ENCODE results near the gene LETM1. TPM values are rescaled to one million over a fixed set of nuclear protein-coding genes. Genes with fewer than 3 reads are reported as not detected.

The LETM1 gene
- total RNA-seq, 1 experiment from 2014 or later, result 86.3 TPM

DNA sequence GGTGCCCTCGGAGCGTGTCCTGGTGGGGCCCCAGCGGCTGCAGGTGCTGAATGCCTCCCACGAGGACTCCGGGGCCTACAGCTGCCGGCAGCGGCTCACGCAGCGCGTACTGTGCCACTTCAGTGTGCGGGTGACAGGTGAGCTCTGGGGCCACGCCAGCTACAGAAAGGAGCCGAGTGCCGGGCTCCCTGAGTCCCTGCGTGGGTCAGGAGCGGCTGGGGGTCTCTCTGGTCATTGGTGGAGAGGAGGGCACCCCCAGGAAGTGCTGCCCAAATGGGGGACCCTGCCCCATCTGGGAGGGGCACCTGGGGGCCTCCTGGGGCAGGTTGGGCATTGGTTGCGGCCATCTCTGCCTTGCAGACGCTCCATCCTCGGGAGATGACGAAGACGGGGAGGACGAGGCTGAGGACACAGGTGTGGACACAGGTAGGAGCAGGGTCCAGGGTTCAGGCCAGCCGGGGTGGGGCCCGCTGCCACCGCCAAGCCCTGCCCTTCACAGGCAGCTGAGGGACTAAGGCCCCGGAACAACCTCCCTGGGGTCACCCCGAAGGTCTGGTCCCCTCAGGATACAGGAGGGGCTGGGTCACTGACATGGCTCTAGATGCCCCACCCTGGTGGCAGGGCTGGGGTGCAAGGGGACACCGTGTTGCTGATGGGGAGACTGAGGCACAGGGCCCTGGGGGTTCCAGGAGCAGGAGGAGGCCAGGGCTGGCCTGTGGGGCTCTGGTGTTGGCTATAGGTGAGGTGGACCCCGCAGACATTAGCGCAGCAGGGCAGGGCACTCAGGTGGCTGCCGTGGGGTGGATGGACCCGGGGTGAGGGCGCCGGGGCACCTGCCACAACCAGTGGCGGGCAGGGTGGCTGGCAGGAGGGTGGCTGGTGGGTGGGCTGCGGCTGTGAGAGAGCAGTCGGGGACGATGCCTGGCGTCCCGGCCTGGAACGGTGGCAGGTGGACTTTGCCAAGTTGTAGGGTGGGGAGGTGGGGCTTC is 56.3 kb downstream of the LETM1 start:
- Histone ChIP-seq H3F3A (ENCODE audit: low read length, unreplicated experiment) (no peaks in the 10 kb centered on the region), H3K27ac (ENCODE audit: low read length) (no peak overlapping the region), H3K9me3 (ENCODE audit: low read length) (no peaks in the 10 kb centered on the region), H3K4me1 (ENCODE audit: insufficient read depth, low read length) (no peaks in the 10 kb centered on the region), H4K20me1 (ENCODE audit: low read length) (no peaks in the 10 kb centered on the region), H2AFZ (ENCODE audit: low read length) (no peak overlapping the region), H3K9ac (ENCODE audit: low read length) (no peak overlapping the region), H3K9me2 (replicated peaks; ENCODE audit: low read length) (no peaks in the 10 kb centered on the region), H3K4me2 (ENCODE audit: low read length) (no peak overlapping the region), H3K79me2 (ENCODE audit: low read length) (no peaks in the 10 kb centered on the region), H3K27me3 (ENCODE audit: low read length) (peaks cover 14% of the 10 kb centered on the region), H3K36me3 (ENCODE audit: low read depth, low read length) (no peaks in the 10 kb centered on the region), H3K4me3 (ENCODE audit: low read length) (no peak overlapping the region)
- POLR2A ChIA-PET (ENCODE audit: unreplicated experiment), result no interaction called here
- DNase-seq (no peak), ATAC-seq (no peak)
- intact Hi-C loops (cut with micrococcal nuclease), result no loop called here
- BruUV-seq (replicated peaks), result no TSS peak
- no peak for TF ChIP-seq EZH2phosphoT487 (IDR thresholded peaks at IDR 0.05; ENCODE audit: borderline replicate concordance, low read length)
- no peak for TF ChIP-seq EZH2 (IDR thresholded peaks at IDR 0.05; ENCODE audit: low read length, unreplicated experiment)
- TF ChIP-seq, protein P1, sequence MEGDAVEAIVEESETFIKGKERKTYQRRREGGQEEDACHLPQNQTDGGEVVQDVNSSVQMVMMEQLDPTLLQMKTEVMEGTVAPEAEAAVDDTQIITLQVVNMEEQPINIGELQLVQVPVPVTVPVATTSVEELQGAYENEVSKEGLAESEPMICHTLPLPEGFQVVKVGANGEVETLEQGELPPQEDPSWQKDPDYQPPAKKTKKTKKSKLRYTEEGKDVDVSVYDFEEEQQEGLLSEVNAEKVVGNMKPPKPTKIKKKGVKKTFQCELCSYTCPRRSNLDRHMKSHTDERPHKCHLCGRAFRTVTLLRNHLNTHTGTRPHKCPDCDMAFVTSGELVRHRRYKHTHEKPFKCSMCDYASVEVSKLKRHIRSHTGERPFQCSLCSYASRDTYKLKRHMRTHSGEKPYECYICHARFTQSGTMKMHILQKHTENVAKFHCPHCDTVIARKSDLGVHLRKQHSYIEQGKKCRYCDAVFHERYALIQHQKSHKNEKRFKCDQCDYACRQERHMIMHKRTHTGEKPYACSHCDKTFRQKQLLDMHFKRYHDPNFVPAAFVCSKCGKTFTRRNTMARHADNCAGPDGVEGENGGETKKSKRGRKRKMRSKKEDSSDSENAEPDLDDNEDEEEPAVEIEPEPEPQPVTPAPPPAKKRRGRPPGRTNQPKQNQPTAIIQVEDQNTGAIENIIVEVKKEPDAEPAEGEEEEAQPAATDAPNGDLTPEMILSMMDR (conservative IDR thresholded peaks at IDR 0.05; ENCODE audit: low read depth, low read length), result no peak
- CTCF ChIA-PET, result no interaction called here

DNA sequence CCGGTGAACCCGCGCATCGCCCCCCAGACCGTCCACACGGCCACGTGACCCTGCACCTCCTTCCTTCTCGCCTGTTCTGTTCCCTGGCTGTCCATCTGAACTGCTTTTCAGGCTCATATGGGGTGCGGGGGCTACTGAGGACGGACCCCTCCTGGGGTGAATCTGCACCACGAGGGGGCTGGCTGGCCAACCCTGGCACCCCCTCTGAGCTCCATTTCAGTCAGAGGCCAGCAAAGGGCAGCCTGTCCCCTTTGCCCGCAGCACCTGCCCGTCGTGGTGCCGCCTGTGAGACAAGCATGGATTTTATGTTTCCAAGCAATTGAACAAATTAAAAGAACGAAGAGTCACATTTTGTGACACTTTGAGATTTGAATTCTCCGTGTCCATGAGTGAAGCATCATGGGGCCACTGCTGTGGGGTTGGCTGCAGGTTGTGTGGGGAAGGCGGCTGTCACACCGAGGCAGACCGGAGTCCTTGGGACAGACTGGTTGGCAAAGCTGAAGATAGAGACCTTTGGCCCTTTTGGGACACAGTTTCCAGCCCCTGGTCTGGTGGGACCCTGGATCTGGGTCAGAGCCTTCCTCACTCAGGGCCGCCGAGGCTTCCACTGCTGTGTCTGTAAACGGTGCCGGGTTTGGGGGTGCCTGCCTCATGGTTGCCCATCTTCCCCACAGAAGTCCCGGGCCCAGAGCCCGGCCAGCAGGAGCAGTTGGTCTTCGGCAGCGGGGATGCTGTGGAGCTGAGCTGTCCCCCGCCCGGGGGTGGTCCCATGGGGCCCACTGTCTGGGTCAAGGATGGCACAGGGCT is 57.2 kb downstream of the LETM1 start:
- H3K9ac ChIP-seq (ENCODE audit: low read length), result no peak overlapping the region
- ATAC-seq, result no peak
- peaks cover 22% of the 10 kb centered on the region for H3K27me3 ChIP-seq (ENCODE audit: low read length)
- no peaks in the 10 kb centered on the region for H3K9me3 ChIP-seq (ENCODE audit: low read length)
- H3K27ac ChIP-seq (ENCODE audit: low read length), result no peak overlapping the region
- POLR2A ChIA-PET (ENCODE audit: unreplicated experiment), result no interaction called here
- H3K4me1 ChIP-seq (ENCODE audit: insufficient read depth, low read length), result no peaks in the 10 kb centered on the region
- no peak overlapping the region for H2AFZ ChIP-seq (ENCODE audit: low read length)
- no TSS peak for BruUV-seq (replicated peaks)
- H3K79me2 ChIP-seq (ENCODE audit: low read length), result no peaks in the 10 kb centered on the region
- CTCF ChIA-PET, result no interaction called here
- no peak overlapping the region for H3K4me3 ChIP-seq (ENCODE audit: low read length)
- intact Hi-C loops (cut with micrococcal nuclease), result no loop called here
- no peak for DNase-seq
- no peaks in the 10 kb centered on the region for H3F3A ChIP-seq (ENCODE audit: low read length, unreplicated experiment)
- no peaks in the 10 kb centered on the region for H3K9me2 ChIP-seq (replicated peaks; ENCODE audit: low read length)
- H3K4me2 ChIP-seq (ENCODE audit: low read length), result no peak overlapping the region
- no peaks in the 10 kb centered on the region for H3K36me3 ChIP-seq (ENCODE audit: low read depth, low read length)
- H4K20me1 ChIP-seq (ENCODE audit: low read length), result no peaks in the 10 kb centered on the region
- TF ChIP-seq EZH2phosphoT487 (IDR thresholded peaks at IDR 0.05; ENCODE audit: borderline replicate concordance, low read length) (no peak), EZH2 (IDR thresholded peaks at IDR 0.05; ENCODE audit: low read length, unreplicated experiment) (no peak)
- TF ChIP-seq, protein P1 (conservative IDR thresholded peaks at IDR 0.05; ENCODE audit: low read depth, low read length), result no peak
